GM12873 (cell line): ENCODE measurements around the gene PLK2.

Source experiments
- TF ChIP-seq, protein P1 (sequence below): IDR thresholded peaks from 2 replicates; pipeline ENCODE4 v1.5.1; 2012; ENCODE audit warnings: low read depth, mild to moderate bottlenecking, moderate library complexity, low read length, control low read depth; ENCODE audit not compliant: insufficient read depth; ENCODE audit errors: missing control alignments

PLK2 gene

DNA sequence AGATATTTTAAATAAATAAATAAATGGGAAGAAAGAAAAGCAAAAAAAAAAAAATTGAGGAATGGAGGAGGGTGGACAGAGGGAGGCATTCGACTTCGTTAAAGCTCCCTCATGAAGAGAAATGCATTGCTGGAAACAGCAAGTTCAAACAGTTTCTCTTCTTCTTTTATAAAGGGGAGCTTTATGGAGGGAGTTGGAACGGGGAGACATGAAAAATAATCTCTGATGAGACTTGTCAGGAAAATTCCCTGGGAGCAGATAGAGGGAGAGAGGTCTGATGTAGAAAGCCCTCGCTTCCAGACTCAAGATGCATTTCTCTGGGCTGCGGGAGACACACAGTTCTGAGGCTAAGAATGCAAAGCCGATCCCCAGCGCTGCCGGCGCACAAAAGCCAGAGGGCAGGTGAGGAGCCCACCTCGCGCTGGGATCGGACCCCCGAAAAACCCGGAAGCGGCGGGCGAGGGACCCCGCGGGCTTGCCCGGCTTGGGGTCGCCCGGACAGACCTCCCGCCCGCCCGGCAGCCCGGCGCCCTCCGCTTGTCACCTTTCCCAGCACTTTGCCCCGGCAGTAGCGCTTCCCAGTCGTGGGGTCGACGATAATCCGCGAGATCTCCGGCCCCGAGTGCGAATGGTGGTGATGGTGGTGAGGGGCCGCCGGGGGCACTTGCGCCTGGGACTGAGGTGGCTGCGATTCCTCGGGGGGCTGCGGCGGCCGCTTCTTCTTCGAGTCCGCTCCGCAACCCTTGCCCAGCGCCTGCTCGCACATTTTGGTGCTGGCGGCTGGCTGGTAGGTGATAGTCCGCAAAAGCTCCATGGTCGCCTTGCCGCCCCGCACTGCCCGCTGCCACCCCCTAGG is 512 bp downstream of the PLK2 start:
- TF ChIP-seq, protein P1, sequence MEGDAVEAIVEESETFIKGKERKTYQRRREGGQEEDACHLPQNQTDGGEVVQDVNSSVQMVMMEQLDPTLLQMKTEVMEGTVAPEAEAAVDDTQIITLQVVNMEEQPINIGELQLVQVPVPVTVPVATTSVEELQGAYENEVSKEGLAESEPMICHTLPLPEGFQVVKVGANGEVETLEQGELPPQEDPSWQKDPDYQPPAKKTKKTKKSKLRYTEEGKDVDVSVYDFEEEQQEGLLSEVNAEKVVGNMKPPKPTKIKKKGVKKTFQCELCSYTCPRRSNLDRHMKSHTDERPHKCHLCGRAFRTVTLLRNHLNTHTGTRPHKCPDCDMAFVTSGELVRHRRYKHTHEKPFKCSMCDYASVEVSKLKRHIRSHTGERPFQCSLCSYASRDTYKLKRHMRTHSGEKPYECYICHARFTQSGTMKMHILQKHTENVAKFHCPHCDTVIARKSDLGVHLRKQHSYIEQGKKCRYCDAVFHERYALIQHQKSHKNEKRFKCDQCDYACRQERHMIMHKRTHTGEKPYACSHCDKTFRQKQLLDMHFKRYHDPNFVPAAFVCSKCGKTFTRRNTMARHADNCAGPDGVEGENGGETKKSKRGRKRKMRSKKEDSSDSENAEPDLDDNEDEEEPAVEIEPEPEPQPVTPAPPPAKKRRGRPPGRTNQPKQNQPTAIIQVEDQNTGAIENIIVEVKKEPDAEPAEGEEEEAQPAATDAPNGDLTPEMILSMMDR: no peak

DNA sequence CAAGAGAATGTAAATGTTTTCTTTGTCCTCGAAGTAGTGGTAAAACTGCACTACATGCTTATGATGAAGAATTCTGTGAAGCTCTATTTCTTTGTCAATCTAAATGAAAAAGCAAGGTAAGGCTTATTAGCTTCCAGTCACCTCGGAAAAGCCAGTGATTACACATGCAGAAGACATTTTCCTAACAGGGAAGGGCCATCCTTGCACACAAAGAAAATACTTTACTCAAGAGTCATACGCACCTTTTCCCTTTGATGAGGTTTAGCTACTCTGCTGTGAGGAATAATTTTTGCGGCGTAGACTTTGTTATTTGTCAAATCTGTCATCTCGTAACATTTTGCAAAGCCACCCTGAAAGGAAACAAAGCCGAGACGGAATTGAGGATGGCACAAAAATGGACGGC is 1.1 kb downstream of the PLK2 start:
- TF ChIP-seq, protein P1: no peak

DNA sequence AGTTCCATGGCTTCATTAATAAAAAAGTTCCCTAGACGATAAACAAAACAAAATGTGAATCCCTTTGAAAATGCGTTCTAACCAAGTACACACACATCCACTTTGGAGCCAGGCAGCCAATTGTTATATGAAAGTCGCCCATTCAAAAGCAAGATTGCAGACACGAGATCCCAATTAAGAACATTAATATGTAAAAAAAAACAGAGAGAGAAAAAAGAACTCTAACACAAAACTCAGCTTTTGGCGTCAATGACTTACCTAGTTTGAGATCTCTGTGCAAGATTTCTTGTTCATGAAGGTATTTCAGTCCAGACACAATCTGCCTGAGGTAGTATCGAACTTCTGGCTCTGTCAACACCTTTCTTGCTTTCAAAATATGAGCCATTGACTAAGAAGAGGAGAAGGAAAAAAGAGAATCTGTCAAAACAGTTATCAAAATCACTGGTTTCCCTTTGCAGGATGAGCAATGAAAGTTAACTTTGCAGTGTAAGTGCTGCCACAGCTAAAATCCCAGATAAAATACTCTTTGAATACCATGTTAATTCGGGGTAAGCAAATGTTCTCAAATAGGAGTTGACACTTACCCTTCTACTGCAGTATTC is 1.6 kb downstream of the PLK2 start:
- TF ChIP-seq, protein P1: no peak

DNA sequence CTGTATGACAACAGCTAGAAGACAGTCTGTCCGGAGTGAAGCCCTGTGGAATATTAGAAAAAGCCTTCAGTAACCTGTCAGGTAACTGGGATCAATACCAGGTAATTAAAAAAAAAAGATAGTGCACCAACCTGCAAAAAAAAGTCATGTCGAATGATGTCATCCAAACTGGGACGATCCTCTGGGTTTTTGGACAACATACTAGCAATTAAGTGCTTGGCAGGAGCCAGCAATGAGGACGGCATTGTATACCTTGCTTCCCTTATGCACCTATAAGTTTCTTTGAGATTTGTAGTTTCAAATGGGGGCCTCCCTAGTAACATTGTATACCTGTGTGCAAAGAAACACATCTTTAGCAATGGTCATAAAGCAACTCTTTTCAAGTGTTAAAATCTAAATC is 2.8 kb downstream of the PLK2 start:
- TF ChIP-seq, protein P1: no peak

DNA sequence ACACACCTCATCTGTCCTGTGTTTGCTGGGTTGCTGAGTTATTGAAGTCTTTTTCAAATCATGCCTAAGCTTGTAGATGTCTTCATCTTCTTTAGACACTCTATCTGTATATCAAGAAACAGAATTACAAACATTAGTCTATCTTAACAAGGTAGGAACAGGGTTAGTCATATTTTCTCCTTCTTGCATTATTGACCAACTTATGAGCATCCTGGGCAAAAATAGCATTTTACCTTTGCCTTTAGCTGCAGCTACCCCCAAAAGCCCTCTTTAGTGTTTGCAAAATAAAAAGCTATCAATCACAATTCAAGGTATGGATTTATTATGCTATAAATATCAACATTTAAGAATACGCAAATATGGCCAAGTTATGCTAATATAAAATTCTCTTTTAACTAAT is 3.4 kb downstream of the PLK2 start:
- TF ChIP-seq, protein P1: no peak

DNA sequence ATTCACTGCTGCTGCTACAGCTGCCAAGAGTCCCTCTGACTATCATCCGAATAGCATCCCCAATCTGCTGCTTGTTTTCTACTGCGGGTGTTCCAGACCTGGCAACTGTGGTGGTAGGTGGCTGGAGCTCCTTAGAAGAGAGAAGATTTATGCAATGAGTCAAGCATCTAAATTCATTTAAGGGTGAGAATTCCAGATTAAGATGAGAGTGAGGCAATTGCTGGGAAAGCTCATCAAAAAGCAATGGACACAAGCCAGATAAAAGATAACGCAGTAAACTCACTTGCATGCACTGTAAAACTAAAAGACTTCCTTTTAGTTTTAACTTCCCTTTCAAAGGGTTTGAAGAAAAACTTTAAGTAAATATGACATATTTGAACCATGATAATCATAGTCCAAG is 3.9 kb downstream of the PLK2 start:
- TF ChIP-seq, protein P1: no peak

DNA sequence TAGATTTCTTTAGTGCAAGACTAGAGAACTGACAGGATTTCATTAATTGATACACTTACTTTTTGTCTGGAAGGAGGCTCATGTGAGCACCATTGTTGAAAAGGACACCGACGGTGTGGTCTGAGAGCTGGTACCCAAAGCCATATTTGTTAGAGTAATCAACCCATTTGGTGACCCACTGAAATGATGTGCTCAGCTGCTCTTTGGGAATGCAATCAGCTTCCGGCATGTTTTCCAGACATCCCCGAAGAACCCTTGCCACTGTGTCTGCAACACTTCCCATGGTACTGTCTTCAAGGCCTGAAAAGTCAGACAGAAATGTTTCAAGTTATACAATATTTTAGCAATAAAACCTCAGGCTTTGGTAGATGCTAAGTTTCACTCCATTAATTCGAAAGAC is 4.4 kb downstream of the PLK2 start:
- TF ChIP-seq, protein P1: no peak
